ENCODE results near the gene SORCS1.

DNA sequence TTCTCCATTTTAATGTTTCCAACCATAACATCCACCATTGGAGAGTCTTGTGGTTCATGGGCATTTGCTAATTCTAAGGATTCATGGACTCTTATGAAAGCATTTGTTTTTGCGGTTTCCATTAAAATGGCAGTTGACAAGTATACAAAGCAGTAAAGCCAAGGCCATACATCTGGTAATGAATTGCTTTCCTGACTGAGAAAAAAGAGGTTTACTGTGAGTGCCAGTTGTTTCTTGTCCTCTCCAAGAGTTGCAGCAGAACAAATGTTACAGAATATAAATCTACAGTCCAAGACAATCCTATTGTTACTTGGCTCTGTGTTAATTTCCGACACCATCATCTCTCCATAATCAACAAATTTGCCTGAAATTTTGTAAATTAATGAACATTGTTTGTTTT is 261.3 kb downstream of the SORCS1 start:
- no peak for TF ChIP-seq EZH2 (IDR thresholded peaks at IDR 0.05; ENCODE audit: insufficient read depth, low read length)
- TF ChIP-seq, protein P1, sequence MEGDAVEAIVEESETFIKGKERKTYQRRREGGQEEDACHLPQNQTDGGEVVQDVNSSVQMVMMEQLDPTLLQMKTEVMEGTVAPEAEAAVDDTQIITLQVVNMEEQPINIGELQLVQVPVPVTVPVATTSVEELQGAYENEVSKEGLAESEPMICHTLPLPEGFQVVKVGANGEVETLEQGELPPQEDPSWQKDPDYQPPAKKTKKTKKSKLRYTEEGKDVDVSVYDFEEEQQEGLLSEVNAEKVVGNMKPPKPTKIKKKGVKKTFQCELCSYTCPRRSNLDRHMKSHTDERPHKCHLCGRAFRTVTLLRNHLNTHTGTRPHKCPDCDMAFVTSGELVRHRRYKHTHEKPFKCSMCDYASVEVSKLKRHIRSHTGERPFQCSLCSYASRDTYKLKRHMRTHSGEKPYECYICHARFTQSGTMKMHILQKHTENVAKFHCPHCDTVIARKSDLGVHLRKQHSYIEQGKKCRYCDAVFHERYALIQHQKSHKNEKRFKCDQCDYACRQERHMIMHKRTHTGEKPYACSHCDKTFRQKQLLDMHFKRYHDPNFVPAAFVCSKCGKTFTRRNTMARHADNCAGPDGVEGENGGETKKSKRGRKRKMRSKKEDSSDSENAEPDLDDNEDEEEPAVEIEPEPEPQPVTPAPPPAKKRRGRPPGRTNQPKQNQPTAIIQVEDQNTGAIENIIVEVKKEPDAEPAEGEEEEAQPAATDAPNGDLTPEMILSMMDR (IDR thresholded peaks at IDR 0.05; ENCODE audit: insufficient read depth, low read depth, low read length), result no peak
